ENCODE measurements around the gene DTWD2.
"Not testable (repeated sequence)": the region's sequence is repeated elsewhere in the genome, so short reads cannot be mapped to it uniquely, and the experiment has no call there.

The DTWD2 gene

DNA sequence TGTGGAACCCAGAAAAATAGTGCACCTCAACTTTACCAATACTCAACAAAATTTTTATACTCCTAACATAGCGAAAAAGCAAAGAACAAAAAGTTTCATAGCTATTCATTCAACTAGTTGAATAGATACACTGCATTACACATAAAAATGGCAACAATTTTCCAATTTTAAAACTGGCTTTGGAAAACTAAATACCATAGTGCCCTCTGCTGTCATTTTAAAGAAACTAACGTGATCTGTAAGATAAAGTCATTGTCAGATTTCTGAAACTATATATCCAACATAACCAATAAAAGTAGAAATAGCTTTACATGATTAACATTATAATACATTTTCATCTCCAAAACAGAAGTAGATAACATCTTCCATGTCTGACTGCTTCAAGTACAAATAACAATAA is 31.6 kb downstream of the DTWD2 start:
- H3K27ac ChIP-seq: no peak overlapping the region
- no peak for DNase-seq (ENCODE audit: low read depth, low spot score)

DNA sequence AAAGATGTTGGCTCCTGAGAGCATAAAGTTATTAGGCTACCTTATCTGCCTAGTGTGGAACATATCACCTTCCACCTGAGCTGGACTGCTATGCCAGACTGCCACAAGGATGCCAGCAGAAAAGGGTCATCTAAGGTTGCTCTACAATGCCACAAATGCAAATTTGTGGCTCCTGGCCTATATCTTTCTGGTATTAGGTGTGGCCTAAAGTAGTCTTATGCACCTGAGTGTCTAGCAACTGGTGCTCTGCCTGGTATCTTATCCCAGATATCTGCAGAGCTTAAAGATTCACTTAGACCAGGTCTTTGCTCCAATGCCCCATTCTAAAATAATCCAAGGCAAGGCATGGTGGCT is 34.7 kb downstream of the DTWD2 start:
- no peak for DNase-seq (ENCODE audit: low read depth, low spot score)
- no peak overlapping the region for H3K27ac ChIP-seq

DNA sequence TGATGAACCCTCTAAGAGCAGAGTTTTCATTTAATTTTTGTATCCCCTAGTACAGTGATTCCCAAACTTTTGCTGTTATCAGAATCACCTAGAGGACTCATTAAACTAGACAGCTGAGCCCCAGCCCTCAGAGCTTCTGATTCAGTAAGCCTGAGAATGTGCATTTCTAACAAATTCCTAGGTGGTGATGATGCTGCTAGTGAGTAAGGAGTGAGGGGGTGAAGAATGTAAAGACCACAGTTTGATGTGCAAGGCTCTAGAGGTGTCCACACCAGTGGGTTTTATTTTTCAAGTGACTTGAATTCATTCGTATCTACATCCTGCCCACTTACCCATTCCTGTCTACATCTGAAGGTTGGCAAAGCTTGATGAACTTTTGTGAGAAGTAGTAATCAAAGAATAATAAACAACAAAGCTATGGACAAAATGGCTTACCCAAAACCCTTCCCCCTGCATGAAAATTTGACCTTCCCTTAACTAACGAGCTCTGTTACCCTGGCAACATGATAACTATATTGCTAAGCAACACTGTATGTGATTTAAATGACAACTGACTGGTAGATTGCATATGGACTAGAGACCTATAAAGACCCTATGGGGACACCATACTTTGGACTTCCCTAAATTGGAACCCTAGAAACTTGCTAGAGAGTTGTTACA is 35.2 kb downstream of the DTWD2 start:
- DNase-seq (ENCODE audit: low read depth, low spot score): no peak
- H3K27ac ChIP-seq: no peak overlapping the region

DNA sequence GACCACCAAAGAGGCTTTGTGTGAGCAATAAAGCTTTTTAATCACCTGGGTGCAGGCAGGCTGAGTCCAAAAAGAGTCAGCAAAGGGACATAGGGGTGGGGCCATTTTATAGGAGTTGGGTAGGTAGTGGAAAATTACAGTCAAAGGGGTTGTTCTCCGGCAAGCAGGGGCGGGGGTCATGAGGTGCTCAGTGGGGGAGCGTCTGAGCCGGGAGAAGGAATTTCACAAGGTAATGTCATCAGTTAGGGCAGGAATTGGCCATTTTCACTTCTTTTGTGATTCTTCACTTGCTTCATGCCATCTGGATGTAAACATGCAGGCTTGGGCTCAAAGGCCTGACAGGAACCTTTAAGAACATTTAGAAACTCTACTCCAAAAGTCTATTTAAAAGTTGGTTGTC is 36.0 kb downstream of the DTWD2 start:
- H3K27ac ChIP-seq: not testable (repeated sequence)

GRCh38 chr5:118950354-118950753 is 38.0 kb downstream of the DTWD2 start:
- not testable (repeated sequence) for H3K27ac ChIP-seq; DNase-seq (ENCODE audit: low read depth, low spot score)

More for the DNA sequence above, 36.0 kb downstream of the DTWD2 start:
- not testable (repeated sequence) for DNase-seq (ENCODE audit: low read depth, low spot score)

DNA sequence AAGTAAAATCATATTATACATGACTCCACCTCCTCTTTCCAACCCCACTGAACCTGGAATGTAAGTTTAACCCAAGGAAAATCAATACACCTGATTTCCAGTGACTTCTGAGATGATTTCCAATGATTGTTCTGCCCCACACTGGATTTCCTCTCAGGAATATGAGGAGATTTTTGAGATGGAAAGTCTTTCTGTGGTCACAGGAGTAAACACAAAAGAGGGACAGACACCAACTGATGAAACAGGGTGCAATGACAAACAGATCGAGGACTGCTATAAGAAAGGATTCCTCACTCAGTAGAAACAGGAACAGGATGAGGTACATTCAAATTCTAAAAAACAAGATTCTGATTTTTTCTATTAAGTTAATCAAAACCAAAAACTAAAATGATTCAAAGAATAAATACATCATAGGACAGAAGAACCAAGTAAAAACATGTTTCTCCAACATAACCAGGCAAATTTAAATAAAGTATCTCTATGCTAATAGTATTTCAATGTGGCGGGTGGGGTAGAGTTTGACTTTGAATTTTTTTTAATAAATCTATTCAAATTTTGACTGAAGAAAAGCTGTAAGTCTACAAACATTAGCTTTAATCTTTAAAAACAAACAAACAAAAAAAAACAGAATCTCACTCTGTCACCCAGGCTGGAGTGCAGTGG is 42.1 kb downstream of the DTWD2 start:
- no peak for DNase-seq (ENCODE audit: low read depth, low spot score)
- no peak overlapping the region for H3K27ac ChIP-seq

DNA sequence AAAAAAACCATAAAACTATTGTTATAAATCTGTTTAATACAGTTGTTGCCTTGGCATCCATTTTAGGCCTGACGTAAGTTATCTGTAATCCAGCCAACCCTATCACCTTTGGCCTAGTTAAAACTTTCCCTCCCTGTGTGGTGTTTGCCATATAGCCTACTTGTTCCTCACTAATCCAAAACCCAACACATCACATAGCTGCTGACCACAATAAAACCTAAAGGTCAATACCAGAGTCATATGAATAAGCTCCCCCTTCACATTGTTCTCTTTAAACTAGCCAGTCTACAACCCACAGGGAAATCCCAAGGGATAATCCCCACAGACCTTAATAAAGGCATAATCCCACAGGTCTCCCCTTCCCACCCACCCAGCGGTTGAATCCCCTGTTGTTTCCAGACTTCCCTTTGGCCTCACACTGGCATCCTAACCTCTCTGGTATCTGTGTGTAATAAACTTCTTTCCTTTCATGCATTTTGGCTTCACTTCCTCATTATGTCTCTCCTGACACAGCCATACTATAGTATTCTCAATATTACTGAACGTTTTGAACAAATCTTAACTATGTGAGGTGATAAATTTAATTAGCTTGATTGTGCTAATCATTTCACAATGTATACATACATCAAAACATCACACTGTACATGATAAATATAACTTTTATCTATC is 50.8 kb downstream of the DTWD2 start:
- H3K27ac ChIP-seq: no peak overlapping the region
- DNase-seq (ENCODE audit: low read depth, low spot score): no peak

DNA sequence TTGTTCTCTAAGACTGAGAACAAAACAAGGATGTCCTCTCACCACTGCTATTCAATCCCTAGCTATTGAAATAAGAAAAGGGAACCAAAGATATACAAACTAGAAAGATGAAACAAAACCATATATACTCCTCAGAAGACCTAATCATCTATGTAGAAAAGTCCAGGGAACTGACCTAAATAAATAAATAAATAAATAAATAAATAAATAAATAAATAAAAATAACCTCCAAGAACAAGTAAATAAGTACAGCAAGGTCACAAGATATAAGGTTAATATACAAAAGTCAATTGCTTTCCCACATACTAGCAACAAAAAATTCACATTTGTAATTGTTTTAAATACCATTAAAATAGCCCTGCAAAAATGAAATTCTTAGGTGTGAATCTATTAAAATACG is 54.6 kb downstream of the DTWD2 start:
- DNase-seq (ENCODE audit: low read depth, low spot score): no peak
- no peak overlapping the region for H3K27ac ChIP-seq

DNA sequence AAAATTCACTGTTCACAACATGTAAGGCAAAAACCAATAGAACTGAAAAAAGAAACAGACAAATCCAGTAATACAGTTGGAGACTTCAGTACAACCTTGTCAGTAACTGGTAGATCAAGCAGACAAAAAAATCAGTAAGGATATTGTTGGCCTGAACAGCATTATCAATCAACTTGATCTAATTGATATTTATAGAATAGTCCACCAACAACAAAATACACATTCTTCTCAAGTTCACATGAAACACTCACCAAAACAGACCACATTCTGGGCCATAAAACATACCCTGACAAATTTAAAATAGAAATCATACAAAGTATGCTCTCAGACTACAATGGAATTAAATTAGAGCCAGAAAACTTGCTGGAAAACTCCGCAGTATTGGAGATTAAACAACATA is 56.8 kb downstream of the DTWD2 start:
- DNase-seq (ENCODE audit: low read depth, low spot score): no peak
- H3K27ac ChIP-seq: no peak overlapping the region

DNA sequence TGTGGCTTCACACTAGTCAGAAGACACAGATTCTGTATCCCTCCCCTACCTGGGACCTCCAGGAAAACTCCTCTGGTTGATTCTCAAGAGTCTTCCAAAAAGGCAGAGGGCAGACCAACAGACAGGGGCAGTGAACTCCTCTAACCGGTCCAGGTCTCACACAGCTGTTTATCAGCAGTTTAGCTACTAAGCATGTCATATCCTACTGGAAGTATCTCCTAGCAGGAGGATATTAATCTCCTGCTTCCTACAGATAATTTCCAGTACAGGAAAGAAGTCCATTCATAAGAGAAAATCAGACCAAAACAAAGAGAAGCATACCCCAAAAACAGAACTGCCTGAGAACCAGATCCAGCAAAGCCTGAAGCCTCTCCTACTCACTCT is 64.3 kb downstream of the DTWD2 start:
- no peak overlapping the region for H3K27ac ChIP-seq
- DNase-seq (ENCODE audit: low read depth, low spot score): no peak

DNA sequence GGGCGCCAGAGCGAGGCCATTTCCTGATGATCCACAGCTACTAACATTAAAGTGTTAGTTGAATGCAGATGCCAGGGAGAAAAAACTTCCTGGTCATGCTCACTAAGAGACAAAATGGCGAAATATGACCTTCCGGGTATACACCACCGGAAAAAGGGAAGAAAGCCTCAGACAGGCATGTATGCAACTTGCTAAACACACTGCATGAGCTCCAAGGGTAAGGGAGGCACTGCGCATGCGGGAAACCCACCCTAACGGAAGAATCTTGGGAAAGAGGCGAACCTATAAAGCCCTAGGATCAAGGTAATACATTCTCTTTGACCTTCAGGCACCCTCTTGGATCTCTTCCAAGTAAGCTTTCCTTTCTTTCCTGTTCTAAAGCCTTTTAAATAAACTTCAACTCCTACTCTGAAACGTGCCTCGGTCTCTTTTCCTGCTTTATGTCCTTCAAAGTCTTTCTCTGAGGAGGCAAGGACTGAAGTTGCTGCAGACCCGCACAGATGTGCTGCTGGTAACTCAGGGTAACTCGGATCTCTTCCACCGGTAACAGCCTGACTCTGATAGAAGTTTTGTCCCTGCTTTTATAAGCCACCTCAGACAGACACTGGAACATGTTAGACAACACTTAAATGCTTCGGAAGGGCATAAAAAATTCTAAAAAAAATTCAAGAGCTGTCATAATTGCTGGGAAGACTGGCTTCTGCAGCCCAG is 64.9 kb downstream of the DTWD2 start:
- H3K27ac ChIP-seq: no peak overlapping the region
- no peak for DNase-seq (ENCODE audit: low read depth, low spot score)

DNA sequence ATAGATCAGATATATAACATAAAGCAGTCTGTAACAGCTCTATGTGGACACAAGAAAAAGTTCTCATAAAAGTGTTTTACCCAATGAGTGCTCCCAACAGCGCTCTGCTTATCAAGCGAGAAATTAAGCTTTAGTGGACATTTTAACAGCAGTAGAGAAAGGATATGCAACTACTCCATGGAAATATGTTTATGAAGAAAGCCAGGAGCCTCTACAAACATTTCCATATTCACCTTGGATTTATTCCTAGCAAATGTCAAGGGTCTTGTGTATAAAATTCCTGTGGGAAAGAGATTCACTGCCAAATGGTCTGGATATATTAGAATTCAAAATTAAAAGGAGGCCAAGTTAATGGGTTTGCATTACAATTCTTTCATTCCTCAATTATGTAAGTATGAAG is 66.5 kb downstream of the DTWD2 start:
- H3K27ac ChIP-seq: no peak overlapping the region
- no peak for DNase-seq (ENCODE audit: low read depth, low spot score)

- no peak overlapping the region for H3K27ac ChIP-seq
- DNase-seq (ENCODE audit: low read depth, low spot score): no peak
Observed at GRCh38 chr5:118919016-118919415, 69.3 kb downstream of the DTWD2 start.

DNA sequence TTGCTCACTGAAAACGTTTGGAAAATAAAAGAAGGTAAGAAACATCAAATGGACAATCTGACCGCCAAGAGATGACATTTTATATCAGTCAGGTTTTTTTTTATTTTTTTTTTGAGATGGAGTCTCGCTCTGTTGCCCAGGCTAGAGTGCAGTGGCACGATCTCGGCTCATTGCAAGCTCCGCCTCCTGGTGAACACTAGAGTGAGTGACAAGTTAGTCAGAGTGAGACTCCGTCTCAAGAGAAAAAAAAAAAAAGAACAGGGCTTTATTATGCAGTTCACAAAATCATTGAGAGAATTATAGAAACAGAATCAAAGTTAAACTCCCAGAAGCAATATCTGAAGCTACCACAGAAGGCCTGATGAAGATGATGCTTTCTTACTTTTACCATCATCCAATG is 70.1 kb downstream of the DTWD2 start:
- no peak overlapping the region for H3K27ac ChIP-seq
- DNase-seq (ENCODE audit: low read depth, low spot score): no peak

DNA sequence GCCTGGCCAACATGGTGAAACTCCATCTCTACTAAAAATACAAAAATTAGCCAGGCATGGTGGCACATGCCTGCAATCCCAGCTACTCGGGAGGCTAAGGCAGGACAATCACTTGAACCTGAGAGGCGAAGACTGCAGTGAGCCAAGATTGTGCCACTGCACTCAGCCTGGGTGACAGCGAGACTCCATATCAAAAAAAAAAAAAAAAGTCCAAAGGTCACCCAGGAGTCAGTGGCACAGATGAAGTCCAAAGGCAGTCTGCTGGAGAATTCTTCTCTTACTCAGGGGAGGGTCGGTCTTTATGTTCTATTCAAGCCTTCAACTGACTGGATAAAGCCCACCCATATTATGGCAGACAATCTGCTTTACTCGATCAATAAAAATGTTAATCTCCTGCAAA is 80.8 kb downstream of the DTWD2 start:
- DNase-seq (ENCODE audit: low read depth, low spot score); H3K27ac ChIP-seq: not testable (repeated sequence)

DNA sequence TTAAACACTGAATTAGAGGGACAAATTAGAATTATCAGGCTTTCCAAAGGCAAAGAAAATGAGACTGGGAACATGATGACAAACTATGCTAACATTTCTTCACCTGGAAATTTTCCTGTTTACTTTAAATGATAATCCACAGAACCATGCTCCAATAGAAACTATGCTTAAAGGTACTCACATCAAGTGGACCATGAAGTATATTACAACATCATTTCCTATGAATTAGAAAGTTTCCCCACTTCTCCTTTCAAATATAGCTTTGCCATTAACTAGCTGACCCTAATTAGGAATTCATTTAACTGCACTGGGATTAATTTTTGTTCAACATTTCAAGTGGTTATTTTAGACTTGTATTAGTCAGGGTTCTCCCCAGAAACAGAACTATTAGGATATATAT is 81.4 kb downstream of the DTWD2 start:
- H3K27ac ChIP-seq: no peak overlapping the region
- no peak for DNase-seq (ENCODE audit: low read depth, low spot score)

GRCh38 chr5:118905196-118905595 is 83.2 kb downstream of the DTWD2 start:
- H3K27ac ChIP-seq: no peak overlapping the region
- DNase-seq (ENCODE audit: low read depth, low spot score): no peak

GRCh38 chr5:118902656-118903438 is 85.5 kb downstream of the DTWD2 start:
- DNase-seq (ENCODE audit: low read depth, low spot score): no peak

DNA sequence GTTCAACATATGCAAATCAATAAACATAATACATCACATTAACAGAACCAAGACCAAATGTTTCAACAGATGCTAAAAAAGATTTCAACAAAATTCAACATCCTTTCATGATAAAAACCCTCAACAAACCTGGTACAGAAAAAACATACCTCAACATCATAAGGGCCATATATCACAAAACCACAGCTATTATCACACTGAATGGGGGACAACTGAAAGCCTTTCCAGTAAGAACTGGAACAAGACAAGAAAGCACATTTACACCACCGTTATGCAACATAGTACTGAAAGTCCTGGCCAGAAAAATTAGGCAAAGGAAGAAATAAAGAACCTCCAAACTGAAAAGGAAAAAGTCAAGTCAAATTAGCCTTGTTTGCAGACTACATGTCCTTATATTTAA is 93.6 kb downstream of the DTWD2 start:
- no peak for DNase-seq (ENCODE audit: low read depth, low spot score)
- H3K27ac ChIP-seq: no peak overlapping the region

More at GRCh38 chr5:118902656-118903438, 85.5 kb downstream of the DTWD2 start:
- no peak overlapping the region for H3K27ac ChIP-seq

DNA sequence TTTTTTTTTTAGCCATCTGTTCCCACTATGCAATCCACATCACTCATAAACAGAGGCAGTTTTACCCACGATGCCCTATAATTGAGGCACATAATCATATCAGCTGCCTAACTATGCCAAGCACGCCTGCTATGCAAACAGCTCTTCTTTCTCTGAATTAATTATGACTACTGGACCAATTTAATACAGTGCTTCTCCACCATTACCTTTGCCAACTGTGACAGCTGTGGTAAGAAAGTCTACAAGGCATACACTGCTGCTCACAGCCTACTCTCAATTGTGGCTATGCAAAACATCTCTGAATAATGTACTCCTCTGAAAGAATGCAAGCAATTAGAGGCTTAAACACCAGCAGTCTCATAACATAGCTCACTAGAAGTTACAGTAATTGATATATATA is 97.1 kb downstream of the DTWD2 start:
- H3K27ac ChIP-seq: no peak overlapping the region
- DNase-seq (ENCODE audit: low read depth, low spot score): no peak

All from epithelial cell of prostate (primary cell).